Smooth muscle cell (in vitro differentiated cells): ENCODE data around the gene RGS13. TPM values are rescaled to one million over a fixed set of nuclear protein-coding genes. Genes with fewer than 3 reads are reported as not detected.
"Not testable (repeated sequence)": the region's sequence is repeated elsewhere in the genome, so short reads cannot be mapped to it uniquely, and the experiment has no call there.

Experiments used
- DNase-seq: peaks from one replicate; lab custom pipeline; 2025; ENCODE audit not compliant: unreplicated experiment; lab: John Stamatoyannopoulos, UW
- H2AFZ ChIP-seq: fragments of 200-600 bp; sonication (generic); 2 replicates; pipeline ENCODE4 v1.6.0; 2016; ENCODE audit warnings: antibody characterized with exemption, low read depth, mild to moderate bottlenecking
- H3F3A ChIP-seq: fragments of 200-600 bp; sonication (generic); 2 replicates; pipeline ENCODE4 v1.6.0; 2017; ENCODE audit warnings: antibody characterized with exemption, low read depth
- H3K27ac ChIP-seq: fragments of 200-600 bp; sonication (generic); 2 replicates; pipeline ENCODE4 v1.5.1; 2016; ENCODE audit warnings: low read depth, mild to moderate bottlenecking
- H3K27me3 ChIP-seq: fragments of 200-600 bp; sonication (generic); 2 replicates; pipeline ENCODE4 v1.6.1; 2016; ENCODE audit warnings: low read depth, mild to moderate bottlenecking
- H3K36me3 ChIP-seq: fragments of 200-600 bp; sonication (generic); 2 replicates; pipeline ENCODE4 v1.5.1; 2016; ENCODE audit warnings: low read depth
- H3K4me1 ChIP-seq: fragments of 200-600 bp; sonication (generic); 2 replicates; pipeline ENCODE4 v1.5.1; 2016; ENCODE audit warnings: low read depth
- H3K4me2 ChIP-seq: fragments of 200-600 bp; sonication (generic); 2 replicates; pipeline ENCODE4 v1.6.0; 2016; ENCODE audit warnings: mild to moderate bottlenecking
- H3K4me3 ChIP-seq: fragments of 200-600 bp; sonication (generic); 2 replicates; pipeline ENCODE4 v1.5.1; 2016; ENCODE audit warnings: mild to moderate bottlenecking
- H3K79me2 ChIP-seq: fragments of 200-600 bp; sonication (generic); 2 replicates; pipeline ENCODE4 v1.6.0; 2016; ENCODE audit warnings: low read depth, mild to moderate bottlenecking
- H3K9ac ChIP-seq: fragments of 200-600 bp; sonication (generic); 2 replicates; pipeline ENCODE4 v1.6.0; 2016; ENCODE audit warnings: low read depth
- H3K9me3 ChIP-seq: fragments of 200-600 bp; sonication (generic); replicated peaks from 2 replicates; pipeline ENCODE4 v1.5.1; 2016; ENCODE audit warnings: low read depth
- H4K20me1 ChIP-seq: fragments of 200-600 bp; sonication (generic); 2 replicates; pipeline ENCODE4 v1.6.0; 2016; ENCODE audit warnings: low read depth
- CTCF ChIP-seq: fragments of 200-600 bp; sonication (generic); IDR thresholded peaks from 2 replicates; pipeline ENCODE4 v1.5.1; 2017; ENCODE audit warnings: borderline replicate concordance, mild to moderate bottlenecking, antibody characterized with exemption; ENCODE audit not compliant: insufficient read depth, poor library complexity, severe bottlenecking
- WGBS: methylation state at CpG from one replicate; pipeline ENCODE4 v1.1.7; 2016; ENCODE audit warnings: low lambda C conversion rate; 5-methylcytosine and 5-hydroxymethylcytosine counted together
- polyA plus RNA-seq: library from polyadenylated mRNA; unstranded; fragments of >200 nt; fragmentation: Nextera tagmentation; extraction: Ambion mirVana; gene quantifications from 2 replicates; pipeline ENCODE4 v1.2.1, GENCODE V29; 2016
- total RNA-seq: library from RNA; depleted of rRNA; stranded (reverse); fragments of >200 nt; gene quantifications from 2 replicates; pipeline ENCODE4 v1.2.3, GENCODE V29; 2014

RGS13 gene
- total and polyA plus RNA-seq, 2 experiments from 2014 or later = 0.45 TPM; not detected in 1

GRCh38 chr1:192682335-192682734, 46.4 kb downstream of the RGS13 start:
- Histone ChIP-seq H3K4me2 (no peak overlapping the region), H3K27ac (no peak overlapping the region), H4K20me1 (no peaks in the 10 kb centered on the region), H3F3A (no peaks in the 10 kb centered on the region), H3K36me3 (no peaks in the 10 kb centered on the region), H3K4me3 (no peak overlapping the region), H3K9me3 (no peaks in the 10 kb centered on the region), H2AFZ (no peak overlapping the region), H3K79me2 (no peaks in the 10 kb centered on the region), H3K27me3 (no peaks in the 10 kb centered on the region), H3K4me1 (no peaks in the 10 kb centered on the region), H3K9ac (no peak overlapping the region)
- no peak for TF ChIP-seq CTCF
- no peak for DNase-seq
- 86% methylated on average over 1 of the region's 1 CpG for WGBS

- not testable (repeated sequence) for H3K4me2 ChIP-seq, H3K4me3 ChIP-seq, H4K20me1 ChIP-seq, H3K36me3 ChIP-seq, H3K9me3 ChIP-seq, DNase-seq, H3F3A ChIP-seq, H3K27ac ChIP-seq, H3K4me1 ChIP-seq, H3K9ac ChIP-seq, H3K27me3 ChIP-seq, H2AFZ ChIP-seq, H3K79me2 ChIP-seq
- 98% methylated on average over 4 of the region's 4 CpGs for WGBS
These were observed 47.1 kb downstream of the RGS13 start for GRCh38 chr1:192683081-192683480.

GRCh38 chr1:192689459-192689858, 53.5 kb downstream of the RGS13 start:
- Histone ChIP-seq H4K20me1 (no peaks in the 10 kb centered on the region), H3K4me1 (no peaks in the 10 kb centered on the region), H3K9ac (no peak overlapping the region), H2AFZ (no peak overlapping the region), H3K4me2 (no peak overlapping the region), H3K27ac (no peak overlapping the region), H3K79me2 (no peaks in the 10 kb centered on the region), H3K4me3 (no peak overlapping the region), H3K27me3 (no peaks in the 10 kb centered on the region), H3F3A (no peaks in the 10 kb centered on the region), H3K9me3 (no peaks in the 10 kb centered on the region), H3K36me3 (no peaks in the 10 kb centered on the region)
- DNase-seq = no peak
- no peak for TF ChIP-seq CTCF

- H3K36me3 ChIP-seq = no peaks in the 10 kb centered on the region
- no peak overlapping the region for H3K27ac ChIP-seq
- H3K9ac ChIP-seq = no peak overlapping the region
- DNase-seq = no peak
- H4K20me1 ChIP-seq = no peaks in the 10 kb centered on the region
- no peaks in the 10 kb centered on the region for H3K27me3 ChIP-seq
- no peak overlapping the region for H3K4me3 ChIP-seq
- no peaks in the 10 kb centered on the region for H3K79me2 ChIP-seq
- no peak overlapping the region for H3K4me2 ChIP-seq
- WGBS = 90% methylated on average over 1 of the region's 1 CpG
- H3K4me1 ChIP-seq = no peaks in the 10 kb centered on the region
- no peak overlapping the region for H2AFZ ChIP-seq
- no peaks in the 10 kb centered on the region for H3K9me3 ChIP-seq
- H3F3A ChIP-seq = no peaks in the 10 kb centered on the region
- TF ChIP-seq CTCF = no peak
These were observed 55.1 kb downstream of the RGS13 start for GRCh38 chr1:192691041-192691440.
